Activated CD8-positive, alpha-beta memory T cell treated with anti-CD3 and anti-CD28 coated beads, Interleukin-2, amount 10 ng/mL, durations not matched to agents 7 days and 5 days (primary cell): ENCODE results near the gene SYNGR2. TPM values are rescaled to one million over a fixed set of nuclear protein-coding genes. Genes with fewer than 3 reads are reported as not detected.
"Not testable (repeated sequence)": the region's sequence is repeated elsewhere in the genome, so short reads cannot be mapped to it uniquely, and the experiment has no call there.

Experiments
- ATAC-seq: fragments of 150-1000 bp; cut with Tn5 transposase; one replicate; pipeline ENCODE4 v1.10.0; 2021; ENCODE audit warnings: moderate library complexity
- CTCF ChIA-PET: fragments of 350-600 bp; sonication (Branson Sonifier 250); formaldehyde crosslinking; loops from one replicate; lab custom pipeline; 2021; ENCODE audit warnings: antibody characterized with exemption; lab: Charles Lee
- DNase-seq: peaks from one replicate; pipeline ENCODE4 v3.0.0-alpha.2; 2020
- H3K27ac Mint-ChIP-seq: one replicate; pipeline ENCODE4 v1.8.0; 2021; ENCODE audit warnings: mild to moderate bottlenecking, mixed read lengths
- H3K27me3 Mint-ChIP-seq: one replicate; pipeline ENCODE4 v1.8.0; 2021; ENCODE audit warnings: mixed read lengths
- H3K36me3 Mint-ChIP-seq: one replicate; pipeline ENCODE4 v1.8.0; 2021; ENCODE audit warnings: mild to moderate bottlenecking, mixed read lengths
- H3K4me1 Mint-ChIP-seq: one replicate; pipeline ENCODE4 v1.8.0; 2021; ENCODE audit warnings: mixed read lengths
- H3K4me3 Mint-ChIP-seq: one replicate; pipeline ENCODE4 v1.8.0; 2021; ENCODE audit warnings: mild to moderate bottlenecking, moderate library complexity, mixed read lengths
- H3K9me3 Mint-ChIP-seq: one replicate; pipeline ENCODE4 v1.8.0; 2022; ENCODE audit warnings: low read depth, mixed read lengths
- total RNA-seq, 2 experiments: library from RNA; stranded (reverse); gene quantifications; one replicate each; pipeline ENCODE4 v1.2.3, GENCODE V29; 2021

SYNGR2 gene
- total RNA-seq, 2 experiments from 2014 or later: 41.2 to 80.3 TPM

DNA sequence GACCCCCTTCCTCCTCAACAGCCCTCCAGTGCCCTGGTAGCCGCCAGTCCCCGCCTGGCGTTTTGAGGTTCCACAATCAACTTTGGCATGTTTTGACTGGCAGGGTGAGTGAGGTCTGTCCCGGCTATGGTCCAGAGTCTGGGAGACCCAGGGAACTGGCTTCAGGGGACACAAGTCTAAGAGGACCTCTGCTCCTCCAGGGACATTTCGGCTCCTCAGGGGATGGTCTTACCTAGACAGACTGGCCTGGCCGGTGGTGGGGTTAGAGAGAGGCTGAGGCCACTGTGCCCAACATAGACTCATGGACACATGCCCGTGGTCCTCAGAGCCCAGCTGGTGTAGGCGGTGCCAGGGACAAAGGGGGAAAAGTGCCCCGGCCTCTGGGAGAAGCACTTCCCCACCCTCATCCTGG lies 35.6 kb upstream of the SYNGR2 start:
- no peak for ATAC-seq
- DNase-seq: peak; percentile 57
- H3K4me3 Mint-ChIP-seq: peak overlapping the region; percentile 72
- peaks cover 66% of the 10 kb centered on the region for H3K4me1 Mint-ChIP-seq
- H3K27ac Mint-ChIP-seq: peak overlapping the region; percentile 81
- H3K36me3 Mint-ChIP-seq: peaks cover 57% of the 10 kb centered on the region
- CTCF ChIA-PET: interaction anchor here (2.9 to 17.0 kb wide), 5 partner anchors 8 to 118 kb away, joined by 14 to 257 read pairs (median 75); partner anchors contain the start of genes TMC6 and TMC8
- H3K27me3 Mint-ChIP-seq: no peaks in the 10 kb centered on the region
- H3K9me3 Mint-ChIP-seq: no peaks in the 10 kb centered on the region

DNA sequence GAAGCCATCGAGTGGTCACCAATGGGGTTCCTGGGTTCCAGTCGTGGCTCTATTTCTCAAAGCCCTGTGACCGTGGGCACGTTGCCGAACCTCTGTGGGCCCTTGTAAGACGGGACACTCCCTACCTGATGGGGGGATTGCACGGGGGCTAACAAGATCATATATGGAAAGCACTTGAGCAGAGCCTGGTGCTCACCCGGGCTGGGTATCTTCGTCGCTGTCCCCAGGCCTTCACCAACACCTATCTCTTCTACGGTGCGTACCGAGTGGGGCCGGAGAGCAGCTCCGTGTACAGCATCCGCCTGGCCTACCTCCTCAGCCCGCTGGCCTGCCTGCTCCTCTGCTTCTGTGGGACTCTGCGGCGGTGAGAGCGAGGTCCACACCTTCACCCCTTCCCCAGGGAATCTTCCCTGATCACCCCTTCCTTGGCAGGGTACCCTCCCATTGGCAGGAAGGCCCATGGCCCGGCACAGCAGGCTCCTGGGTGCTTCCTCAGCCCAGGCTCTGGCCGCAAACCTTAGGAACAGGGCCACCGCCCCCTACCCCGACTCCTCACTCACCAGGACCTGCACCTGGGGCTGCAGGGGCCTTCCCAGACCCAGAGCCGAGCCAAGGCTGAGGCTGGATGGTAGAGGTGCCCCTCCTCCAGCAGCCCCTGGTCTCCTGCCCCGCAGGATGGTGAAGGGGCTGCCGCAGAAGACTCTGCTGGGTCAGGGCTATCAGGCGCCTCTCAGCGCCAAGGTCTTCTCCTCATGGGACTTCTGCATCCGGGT lies 35.0 kb upstream of the SYNGR2 start:
- Mint-ChIP-seq H3K36me3 (peaks cover 57% of the 10 kb centered on the region), H3K27ac (peak overlapping the region; percentile 81), H3K4me1 (peaks cover 72% of the 10 kb centered on the region), H3K4me3 (peak overlapping the region; percentile 72), H3K27me3 (no peaks in the 10 kb centered on the region), H3K9me3 (no peaks in the 10 kb centered on the region)
- ATAC-seq (no peak), DNase-seq (no peak)
- CTCF ChIA-PET: interaction anchor here (1.3 to 17.0 kb wide), 9 partner anchors 9 to 728 kb away, joined by 3 to 257 read pairs (median 14); partner anchors contain the start of genes TMC6 and TMC8

- Mint-ChIP-seq H3K4me3 (peak overlapping the region; percentile 72), H3K36me3 (peaks cover 58% of the 10 kb centered on the region), H3K27ac (peak overlapping the region; percentile 81), H3K9me3 (no peaks in the 10 kb centered on the region), H3K27me3 (no peaks in the 10 kb centered on the region), H3K4me1 (peaks cover 76% of the 10 kb centered on the region)
- DNase-seq: peak; percentile 89
- CTCF ChIA-PET: interaction anchor here (1.0 to 17.0 kb wide), 15 partner anchors 9 to 729 kb away, joined by 3 to 257 read pairs (median 6); partner anchors contain the start of genes AFMID, TK1, TMC6 and TMC8
- ATAC-seq: peak; percentile 18
Measured at GRCh38 chr17:78133971-78134898, 34.1 kb upstream of the SYNGR2 start.

DNA sequence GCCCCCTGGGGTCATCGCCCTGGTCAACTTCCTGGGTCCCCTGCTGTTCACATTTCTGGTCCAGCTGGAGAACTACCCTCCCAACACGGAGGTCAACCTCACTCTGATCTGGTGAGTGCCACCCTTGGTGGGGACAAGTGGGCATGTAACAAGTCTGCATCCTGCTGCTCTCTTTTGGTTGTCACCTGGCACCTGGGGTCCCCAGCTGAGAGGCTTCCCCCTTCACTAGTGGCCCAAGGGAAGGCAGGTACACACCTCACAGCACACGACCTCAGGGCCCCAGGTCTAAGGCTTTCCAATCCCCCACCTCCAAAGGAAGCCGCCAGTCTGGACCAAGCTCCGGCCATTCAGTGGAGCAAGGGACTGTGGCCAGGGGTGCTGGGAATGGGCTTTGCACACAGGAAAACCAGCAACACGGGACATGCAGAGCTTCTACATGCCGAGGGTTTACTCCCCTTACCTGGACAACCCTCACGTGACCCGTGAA lies 33.4 kb upstream of the SYNGR2 start:
- H3K27ac Mint-ChIP-seq: no peak overlapping the region
- CTCF ChIA-PET: interaction anchor here (1.0 to 17.0 kb wide), 15 partner anchors 8 to 729 kb away, joined by 3 to 257 read pairs (median 6); partner anchors contain the start of genes AFMID, TK1, TMC6 and TMC8
- no peaks in the 10 kb centered on the region for H3K9me3 Mint-ChIP-seq
- ATAC-seq: no peak
- peaks cover 61% of the 10 kb centered on the region for H3K36me3 Mint-ChIP-seq
- DNase-seq: no peak
- no peaks in the 10 kb centered on the region for H3K27me3 Mint-ChIP-seq
- no peak overlapping the region for H3K4me3 Mint-ChIP-seq
- H3K4me1 Mint-ChIP-seq: peaks cover 73% of the 10 kb centered on the region

DNA sequence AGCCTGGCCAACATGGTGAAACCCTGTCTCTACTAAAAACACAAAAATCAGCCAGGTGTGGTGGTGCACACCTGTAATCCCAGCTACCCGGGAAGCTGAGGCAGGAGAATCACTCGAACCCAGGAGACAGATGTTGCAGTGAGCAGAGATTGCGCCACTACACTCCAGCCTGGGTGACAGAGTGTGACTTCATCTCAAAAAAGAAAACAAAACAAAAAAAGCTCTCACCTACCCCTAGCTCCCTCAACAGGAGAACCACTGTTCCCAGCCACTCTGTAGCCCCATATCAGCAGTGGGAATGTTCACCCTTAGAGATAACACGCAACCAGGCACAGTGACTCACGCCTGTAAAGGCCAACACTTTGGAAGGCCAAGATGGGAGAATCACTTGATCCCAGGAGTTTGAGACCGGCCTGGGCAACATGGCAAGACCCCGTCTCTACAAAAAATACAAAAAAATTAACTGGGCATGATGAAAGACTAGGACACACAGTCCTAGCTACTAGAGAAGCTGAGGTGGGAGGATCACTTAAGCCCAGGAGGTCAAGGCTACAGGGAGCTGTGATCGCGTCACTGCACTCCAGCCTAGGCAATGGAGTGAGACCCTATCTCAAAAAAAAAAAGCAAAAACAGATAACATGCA lies 32.4 kb upstream of the SYNGR2 start:
- Mint-ChIP-seq H3K27me3 (no peaks in the 10 kb centered on the region), H3K36me3 (peaks cover 61% of the 10 kb centered on the region), H3K9me3 (no peaks in the 10 kb centered on the region), H3K4me1 (peaks cover 75% of the 10 kb centered on the region), H3K4me3 (no peak overlapping the region), H3K27ac (peak overlapping the region; percentile 79)
- CTCF ChIA-PET: interaction anchor here (1.5 to 17.0 kb wide), 8 partner anchors 12 to 115 kb away, joined by 4 to 257 read pairs (median 15); partner anchors contain the start of genes AFMID, TK1, TMC6 and TMC8
- no peak for DNase-seq
- no peak for ATAC-seq

DNA sequence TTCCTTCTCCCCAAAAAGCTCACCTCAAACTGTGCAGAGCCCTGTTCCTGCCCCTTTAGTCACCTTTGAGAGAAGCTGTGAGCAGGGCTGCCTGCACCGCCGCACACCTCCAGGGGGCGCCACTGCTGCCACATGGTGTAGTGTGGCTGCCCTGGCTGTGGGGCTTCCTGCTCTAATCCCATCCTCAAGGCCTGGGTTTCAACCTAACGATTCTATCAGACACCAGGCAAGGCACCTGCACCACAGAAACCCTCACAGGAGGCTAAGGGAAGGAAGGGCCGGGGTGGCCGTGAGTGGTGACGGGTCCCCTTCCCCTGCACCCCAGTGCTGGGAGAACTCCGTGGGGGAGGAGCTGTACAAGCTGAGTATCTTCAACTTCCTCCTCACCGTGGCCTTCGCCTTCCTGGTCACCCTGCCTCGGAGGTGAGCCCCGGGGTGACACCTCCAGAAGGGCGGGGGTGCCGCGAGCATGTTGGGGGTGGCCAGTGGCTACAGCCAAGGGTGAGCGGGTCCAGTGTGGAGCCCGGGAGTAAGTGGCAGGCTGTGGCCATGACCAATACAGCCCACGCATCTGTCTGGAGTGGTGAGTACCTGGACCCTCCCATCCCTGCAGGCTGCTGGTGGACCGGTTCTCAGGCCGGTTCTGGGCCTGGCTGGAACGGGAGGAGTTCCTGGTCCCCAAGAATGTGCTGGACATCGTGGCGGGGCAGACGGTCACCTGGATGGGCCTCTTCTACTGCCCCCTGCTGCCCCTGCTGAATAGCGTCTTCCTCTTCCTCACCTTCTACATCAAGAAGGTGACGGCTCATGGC lies 30.8 kb upstream of the SYNGR2 start:
- H3K4me1 Mint-ChIP-seq: peaks cover 76% of the 10 kb centered on the region
- peak overlapping the region; percentile 18 for H3K4me3 Mint-ChIP-seq
- H3K36me3 Mint-ChIP-seq: peaks cover 61% of the 10 kb centered on the region

GRCh38 chr17:78138204-78139060 lies 29.9 kb upstream of the SYNGR2 start:
- peak overlapping the region; percentile 79 for H3K27ac Mint-ChIP-seq

More for the DNA sequence above, 30.8 kb upstream of the SYNGR2 start:
- DNase-seq (peak; percentile 75), ATAC-seq (no peak)
- CTCF ChIA-PET: interaction anchor here (0.6 to 17.0 kb wide), 16 partner anchors 10 to 118 kb away, joined by 3 to 257 read pairs (median 5); partner anchors contain the start of genes TMC6 and TMC8
- Mint-ChIP-seq H3K27ac (peak overlapping the region; percentile 79), H3K9me3 (no peaks in the 10 kb centered on the region), H3K27me3 (no peaks in the 10 kb centered on the region)

GRCh38 chr17:78139861-78140168 lies 28.6 kb upstream of the SYNGR2 start:
- DNase-seq, H3K9me3 Mint-ChIP-seq, ATAC-seq, H3K27me3 Mint-ChIP-seq, H3K4me3 Mint-ChIP-seq: not testable (repeated sequence)
- H3K4me1 Mint-ChIP-seq: peaks cover 55% of the 10 kb centered on the region
- H3K36me3 Mint-ChIP-seq: peaks cover 43% of the 10 kb centered on the region
- CTCF ChIA-PET: interaction anchor here (1.0 to 17.0 kb wide), 8 partner anchors 15 to 119 kb away, joined by 3 to 257 read pairs (median 5); partner anchors contain the start of genes AFMID, TK1, TMC6 and TMC8
- H3K27ac Mint-ChIP-seq: peak overlapping the region; percentile 75

More at GRCh38 chr17:78138204-78139060, 29.9 kb upstream of the SYNGR2 start:
- no peaks in the 10 kb centered on the region for H3K27me3 Mint-ChIP-seq
- CTCF ChIA-PET: interaction anchor here (0.6 to 17.0 kb wide), 18 partner anchors 10 to 119 kb away, joined by 3 to 257 read pairs (median 5); partner anchors contain the start of genes AFMID, TK1, TMC6 and TMC8
- H3K4me1 Mint-ChIP-seq: peaks cover 68% of the 10 kb centered on the region
- no peak for ATAC-seq
- DNase-seq: no peak
- peaks cover 56% of the 10 kb centered on the region for H3K36me3 Mint-ChIP-seq
- no peaks in the 10 kb centered on the region for H3K9me3 Mint-ChIP-seq
- no peak overlapping the region for H3K4me3 Mint-ChIP-seq

- no peaks in the 10 kb centered on the region for H3K27me3 Mint-ChIP-seq
- peaks cover 50% of the 10 kb centered on the region for H3K4me1 Mint-ChIP-seq
- H3K4me3 Mint-ChIP-seq: no peak overlapping the region
- peak; percentile 93 for ATAC-seq
- peak; percentile 99 for DNase-seq
- CTCF ChIA-PET: interaction anchor here (1.0 to 17.0 kb wide), 8 partner anchors 16 to 120 kb away, joined by 3 to 257 read pairs (median 4); partner anchors contain the start of genes AFMID, TK1, TMC6 and TMC8
- H3K36me3 Mint-ChIP-seq: peaks cover 39% of the 10 kb centered on the region
- H3K27ac Mint-ChIP-seq: peak overlapping the region; percentile 75
- no peaks in the 10 kb centered on the region for H3K9me3 Mint-ChIP-seq
Measured at GRCh38 chr17:78140169-78141051, 28.0 kb upstream of the SYNGR2 start.

- H3K9me3 Mint-ChIP-seq: no peaks in the 10 kb centered on the region
- no peak overlapping the region for H3K4me3 Mint-ChIP-seq
- CTCF ChIA-PET: interaction anchor here (0.6 to 9.2 kb wide), 4 partner anchors 13 to 35 kb away, joined by 3 to 75 read pairs (median 4); no protein-coding TSS in a partner anchor
- H3K27me3 Mint-ChIP-seq: no peaks in the 10 kb centered on the region
- H3K4me1 Mint-ChIP-seq: peaks cover 38% of the 10 kb centered on the region
- no peak overlapping the region for H3K27ac Mint-ChIP-seq
- DNase-seq (no peak), ATAC-seq (no peak)
- H3K36me3 Mint-ChIP-seq: peaks cover 27% of the 10 kb centered on the region
Measured at GRCh38 chr17:78141437-78142118, 26.8 kb upstream of the SYNGR2 start.
